Activated naive CD8-positive, alpha-beta T cell (primary cell): Measurements from ENCODE around the gene PDE4A.

ENCODE experiments used
- H3K27ac Mint-ChIP-seq: one replicate; pipeline ENCODE4 v1.8.0; 2021; ENCODE audit warnings: mixed read lengths
- H3K27me3 Mint-ChIP-seq: one replicate; pipeline ENCODE4 v1.8.0; 2021; ENCODE audit warnings: mixed read lengths
- H3K36me3 Mint-ChIP-seq: one replicate; pipeline ENCODE4 v1.8.0; 2021; ENCODE audit warnings: mixed read lengths
- H3K4me1 Mint-ChIP-seq: one replicate; pipeline ENCODE4 v1.8.0; 2021; ENCODE audit warnings: low read depth, mixed read lengths
- H3K4me3 Mint-ChIP-seq: one replicate; pipeline ENCODE4 v1.8.0; 2021; ENCODE audit warnings: mild to moderate bottlenecking, mixed read lengths
- H3K9me3 Mint-ChIP-seq: one replicate; pipeline ENCODE4 v1.8.0; 2021; ENCODE audit warnings: low read depth, mixed read lengths

PDE4A gene

DNA sequence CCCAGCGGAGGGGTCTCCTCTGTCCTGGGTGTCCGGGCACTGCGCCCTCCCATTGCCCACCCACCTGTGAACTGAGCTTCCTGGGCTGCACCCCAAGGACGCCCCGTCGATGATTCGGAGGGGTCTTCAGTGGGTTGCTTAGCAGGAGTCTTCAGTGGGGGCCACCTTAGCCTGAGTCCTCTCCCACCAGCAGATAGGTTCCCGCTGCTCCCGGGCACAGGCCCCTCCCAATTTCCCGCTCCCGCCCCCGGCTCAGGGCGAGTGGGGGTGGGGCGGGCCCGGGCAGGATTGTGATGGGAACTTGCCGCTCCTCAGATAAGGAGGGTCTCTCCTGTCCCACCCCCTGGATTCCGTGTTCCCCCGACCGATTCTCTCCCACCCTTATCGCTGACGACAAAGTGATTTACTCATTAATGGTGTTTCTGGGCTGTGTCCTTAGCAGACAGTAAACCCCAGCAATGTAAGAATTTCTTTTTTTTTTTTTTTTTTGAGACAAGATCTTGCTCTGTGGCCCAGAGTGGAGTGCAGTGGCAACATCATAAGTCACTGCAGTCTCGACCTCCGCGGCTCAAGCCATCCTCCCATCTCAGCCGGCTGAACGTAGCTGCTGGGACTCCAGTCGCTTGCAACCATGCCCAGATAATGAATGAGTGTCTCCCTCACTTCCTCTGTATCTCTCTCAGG lies 97.6 kb downstream of the PDE4A start:
- Mint-ChIP-seq H3K27me3 (peaks cover 36% of the 10 kb centered on the region), H3K36me3 (no peaks in the 10 kb centered on the region), H3K4me1 (peaks cover 28% of the 10 kb centered on the region), H3K9me3 (no peaks in the 10 kb centered on the region), H3K4me3 (peak overlapping the region; percentile 74), H3K27ac (no peak overlapping the region)

DNA sequence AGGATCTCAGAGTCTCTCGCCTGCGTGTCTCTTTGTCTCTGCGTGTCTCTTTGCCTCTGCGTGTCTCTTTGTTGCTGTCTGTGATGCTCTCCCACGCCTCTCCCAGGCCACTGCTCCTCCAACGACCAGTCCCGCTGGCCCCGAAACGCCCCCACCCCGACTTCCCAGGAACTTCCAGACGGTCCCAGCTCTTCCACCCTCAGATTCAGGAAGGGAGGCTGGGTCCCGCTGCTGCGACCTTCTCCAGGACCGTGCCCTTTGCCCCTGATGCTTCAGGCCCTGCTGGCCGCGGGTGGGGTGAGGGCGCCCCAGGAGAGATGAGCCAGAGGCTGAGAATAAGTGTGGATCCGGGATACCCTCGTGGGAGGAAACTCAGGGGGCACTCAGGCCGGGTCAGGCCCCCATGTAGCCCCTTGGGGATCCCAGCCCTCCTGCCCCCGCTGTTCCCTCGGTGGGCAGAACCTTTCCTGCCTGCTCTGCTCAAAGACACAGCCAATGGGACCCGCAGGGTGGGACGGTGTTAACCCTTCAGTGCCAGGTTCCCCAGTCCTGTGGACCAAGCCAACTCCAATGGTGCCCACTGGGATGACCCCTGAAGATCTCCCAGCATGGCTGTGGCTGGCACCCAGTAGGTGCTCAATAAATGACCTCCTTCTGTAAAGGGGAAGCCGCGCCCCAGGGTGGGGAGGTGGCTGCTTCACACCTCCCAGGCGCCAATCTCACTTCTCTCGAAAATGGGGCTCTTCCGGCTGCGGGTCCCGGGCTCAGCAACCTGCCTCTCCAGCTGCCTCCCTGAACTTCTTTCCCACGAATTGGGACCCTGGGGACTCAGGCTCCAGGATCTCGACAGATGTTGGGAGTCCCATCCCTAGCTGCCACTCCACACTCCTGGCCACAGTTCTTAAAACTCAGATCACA lies 98.4 kb downstream of the PDE4A start:
- no peaks in the 10 kb centered on the region for H3K9me3 Mint-ChIP-seq
- H3K4me1 Mint-ChIP-seq: peaks cover 23% of the 10 kb centered on the region
- H3K27me3 Mint-ChIP-seq: peaks cover 28% of the 10 kb centered on the region
- H3K27ac Mint-ChIP-seq: no peak overlapping the region
- peak overlapping the region; percentile 74 for H3K4me3 Mint-ChIP-seq
- H3K36me3 Mint-ChIP-seq: no peaks in the 10 kb centered on the region
